Endothelial cell of umbilical vein (primary cell): ENCODE results near the gene ALK. TPM values are rescaled to one million over a fixed set of nuclear protein-coding genes. Genes with fewer than 3 reads are reported as not detected.

Experiments used
- BruUV-seq: library from RNA; stranded (reverse); fragments of 400-500 nt; replicated peaks from 2 replicates; lab custom pipeline; 2021; lab: Mats Ljungman, UMichigan
- CTCF ChIA-PET: fragments of 300-600, 350-600 bp; sonication (Branson Sonifier 250); formaldehyde crosslinking; loops from one replicate; lab custom pipeline; 2021; ENCODE audit warnings: antibody characterized with exemption, inconsistent platforms; lab: Charles Lee
- POLR2A ChIA-PET: fragments of 300-600, 350-600 bp; sonication (Branson Sonifier 250); formaldehyde crosslinking; loops from one replicate; lab custom pipeline; 2021; ENCODE audit warnings: antibody characterized with exemption, inconsistent platforms; lab: Charles Lee
- DNase-seq: peaks from one replicate; pipeline ENCODE4 v3.0.0-alpha.2; 2011; ENCODE audit warnings: low read depth, low spot score
- FAIRE-seq: peaks from 2 replicates; lab custom pipeline; 2011; peaks lifted over from hg19 to GRCh38; lab: Jason Lieb, UNC
- H2AFZ ChIP-seq: 2 replicates; pipeline ENCODE4 v1.6.0; 2012; ENCODE audit warnings: low read depth, low read length, control low read depth, inconsistent platforms
- H3K27ac ChIP-seq: 2 replicates; pipeline ENCODE4 v1.5.1; 2011; ENCODE audit warnings: low read depth, mild to moderate bottlenecking, control low read depth, low read length, moderate library complexity; ENCODE audit not compliant: insufficient read depth
- H3K27me3 ChIP-seq, 2 experiments: 2 replicates each; pipeline versions ENCODE4 v1.6.0 to v1.6.1; 2011; ENCODE audit warnings: low read length in 2 of 2, mixed read lengths in 1 of 2; ENCODE audit not compliant: control insufficient read depth in 2 of 2, insufficient read depth in 2 of 2
- H3K36me3 ChIP-seq, 2 experiments: 2 replicates in 1 of 2; 3 replicates in 1 of 2; pipeline ENCODE4 v1.5.1; 2011; ENCODE audit warnings: low read length in 2 of 2, mild to moderate bottlenecking in 1 of 2, moderate library complexity in 1 of 2; ENCODE audit not compliant: control insufficient read depth in 2 of 2, insufficient read depth in 2 of 2; ENCODE audit errors: extremely low read depth in 1 of 2
- H3K4me1 ChIP-seq: 3 replicates; pipeline ENCODE4 v1.5.1; 2011; ENCODE audit warnings: mild to moderate bottlenecking, low read length; ENCODE audit not compliant: control insufficient read depth, insufficient read depth; ENCODE audit errors: extremely low read depth
- H3K4me2 ChIP-seq: 2 replicates; pipeline ENCODE4 v1.6.1; 2011; ENCODE audit warnings: low read length, control low read depth, mixed read lengths; ENCODE audit not compliant: insufficient read depth
- H3K4me3 ChIP-seq, 3 experiments: fragments of 200-600 bp in 1 of 3; sonication (generic), shearing (Covaris generic) in 1 of 3; replicated peaks in 1 of 3; 2 replicates each; pipeline ENCODE4 v1.5.1; 2011 to 2016; ENCODE audit warnings: control low read depth in 3 of 3, low read length in 3 of 3, mild to moderate bottlenecking in 2 of 3, inconsistent platforms in 1 of 3, low read depth in 1 of 3, moderate library complexity in 1 of 3; ENCODE audit not compliant: insufficient read depth in 1 of 3
- H3K79me2 ChIP-seq: 2 replicates; pipeline ENCODE4 v1.6.0; 2012; ENCODE audit warnings: low read length, inconsistent platforms; ENCODE audit not compliant: control insufficient read depth, insufficient read depth
- H3K9ac ChIP-seq: replicated peaks from 2 replicates; pipeline ENCODE3; 2011; ENCODE audit warnings: low read length, control low read depth; ENCODE audit not compliant: insufficient read depth; ENCODE audit errors: extremely low read depth
- H3K9me1 ChIP-seq: replicated peaks from 3 replicates; pipeline ENCODE4 v1.6.0; 2011; ENCODE audit warnings: mild to moderate bottlenecking, low read length; ENCODE audit not compliant: control insufficient read depth, insufficient read depth; ENCODE audit errors: extremely low read depth
- H3K9me3 ChIP-seq: replicated peaks from 2 replicates; pipeline ENCODE4 v1.5.1; 2012; ENCODE audit warnings: low read length, inconsistent platforms; ENCODE audit not compliant: control insufficient read depth, insufficient read depth
- H4K20me1 ChIP-seq: replicated peaks from 2 replicates; pipeline ENCODE3; 2011; ENCODE audit warnings: mild to moderate bottlenecking, low read length; ENCODE audit not compliant: control insufficient read depth, insufficient read depth; ENCODE audit errors: extremely low read depth
- CTCF ChIP-seq, 2 donors: IDR thresholded peaks; 1 replicate in 1 of 2; 2 replicates in 1 of 2; pipeline ENCODE4 v1.5.1; 2011; ENCODE audit warnings: low read length in 2 of 2, mild to moderate bottlenecking in 2 of 2, moderate library complexity in 2 of 2, control low read depth in 1 of 2, inconsistent platforms in 1 of 2, low read depth in 1 of 2; ENCODE audit not compliant: insufficient read depth in 1 of 2; ENCODE audit errors: extremely low read depth in 1 of 2
- EZH2 ChIP-seq: IDR thresholded peaks from 2 replicates; pipeline ENCODE4 v1.6.1; 2012; ENCODE audit warnings: borderline replicate concordance, low read depth, mild to moderate bottlenecking, moderate library complexity, low read length, inconsistent platforms; ENCODE audit not compliant: severe bottlenecking
- FOS ChIP-seq: IDR thresholded peaks from 2 replicates; pipeline ENCODE4 v1.6.1; 2011; ENCODE audit warnings: mild to moderate bottlenecking, low read length, moderate library complexity, borderline replicate concordance; ENCODE audit not compliant: insufficient read depth
- GATA2 ChIP-seq: IDR thresholded peaks from 2 replicates; pipeline ENCODE4 v1.7.0; 2011; ENCODE audit warnings: low read depth, mild to moderate bottlenecking, moderate library complexity, mixed read lengths, low read length; ENCODE audit not compliant: insufficient read length, insufficient read depth
- JUN ChIP-seq: IDR thresholded peaks from 2 replicates; pipeline ENCODE4 v1.6.1; 2011; ENCODE audit warnings: borderline replicate concordance, low read depth; ENCODE audit not compliant: insufficient read length, insufficient read depth
- MAX ChIP-seq: IDR thresholded peaks from 2 replicates; pipeline ENCODE4 v1.6.1; 2011; ENCODE audit not compliant: insufficient read depth, insufficient read length
- MYC ChIP-seq: IDR thresholded peaks from one replicate; pipeline ENCODE4 v1.6.1; 2011; ENCODE audit warnings: mild to moderate bottlenecking, low read depth, low read length
- POLR2A ChIP-seq: IDR thresholded peaks from 2 replicates; pipeline ENCODE4 v1.6.1; 2012; ENCODE audit warnings: low read depth, mild to moderate bottlenecking, control low read depth, low read length
- POLR2AphosphoS5 ChIP-seq: IDR thresholded peaks from 2 replicates; pipeline ENCODE4 v1.6.1; 2012; ENCODE audit warnings: low read depth, mild to moderate bottlenecking, control low read depth, low read length, moderate library complexity; ENCODE audit not compliant: insufficient read depth
- dilution Hi-C: fragments of 300-500 bp; cut with MboI; formaldehyde crosslinking; loops from one replicate; pipeline ENCODE4 v1.15.0; 2019; ENCODE audit warnings: low sequenced_read_pairs; ENCODE audit not compliant: extremely low pct_ligation_motif_present
- intact Hi-C: fragments of 100-400 bp; cut with micrococcal nuclease; formaldehyde crosslinking; loops from one replicate; pipeline ENCODE4 v1.10.0; 2022
- polyA plus RNA-seq, 4 experiments: library from polyadenylated mRNA; depleted of rRNA in 3 of 4; stranded (reverse) in 3 of 4; unstranded in 1 of 4; fragments of >200 nt; gene quantifications; 2 replicates each; pipeline versions ENCODE4 v1.2.1 to v1.2.3, GENCODE V29; 2011 to 2012; ENCODE audit warnings: missing spikeins in 1 of 4
- total RNA-seq: library from RNA; stranded (reverse); gene quantifications from 2 replicates; pipeline ENCODE4 v1.2.3, GENCODE V29; 2021

The ALK gene
- total and polyA plus RNA-seq, 2 donors (not counting 3 experiments of a cell fraction or from before 2014, with no cell fraction given), result not detected

- Histone ChIP-seq H3K36me3 (no peaks in the 10 kb centered on the region), H4K20me1 (no peaks in the 10 kb centered on the region), H3K9me3 (no peaks in the 10 kb centered on the region), H2AFZ (no peak overlapping the region), H3K27me3 (no peaks in the 10 kb centered on the region), H3K27ac (no peak overlapping the region), H3K9ac (no peak overlapping the region), H3K79me2 (no peaks in the 10 kb centered on the region), H3K9me1 (no peaks in the 10 kb centered on the region), H3K4me3 (no peak overlapping the region), H3K4me1 (peaks cover 5% of the 10 kb centered on the region), H3K4me2 (no peak overlapping the region)
- dilution Hi-C loops (no loop called here), intact Hi-C loops (no loop called here)
- FAIRE-seq (no peak), DNase-seq (no peak)
- POLR2A ChIA-PET, result no interaction called here
- TF ChIP-seq EZH2, result no peak
- TF ChIP-seq MAX, result no peak
- TF ChIP-seq POLR2A, result no peak
- TF ChIP-seq JUN, result no peak
- no peak for TF ChIP-seq FOS
- no peak for TF ChIP-seq MYC
- TF ChIP-seq CTCF (IDR thresholded peaks at IDR 0.05; ENCODE audit: extremely low read depth in 1 of 2, insufficient read depth in 1 of 2, low read depth in 1 of 2, low read length in 2 of 2), result no peak
- TF ChIP-seq POLR2AphosphoS5, result no peak
- TF ChIP-seq GATA2, result no peak
- BruUV-seq, result no TSS peak
- CTCF ChIA-PET, result interaction anchor here (0.9 to 1.3 kb wide), 3 partner anchors 14 to 234 kb away, joined by 3 to 8 read pairs (median 3); no protein-coding TSS in a partner anchor
Observed at GRCh38 chr2:29192526-29192925, 728.9 kb downstream of the ALK start.
